HepG2 (cell line): ENCODE measurements around the gene PCCB. TPM values are rescaled to one million over a fixed set of nuclear protein-coding genes. Genes with fewer than 3 reads are reported as not detected.

ENCODE experiments used
- ATAC-seq: fragments of 200-7000 bp; cut with Tn5 transposase; 3 replicates; pipeline ENCODE4 v1.9.1; 2020; ENCODE audit warnings: mild to moderate bottlenecking, moderate library complexity
- BruUV-seq: library from RNA; stranded (reverse); fragments of 400-500 nt; replicated peaks from 2 replicates; lab custom pipeline; 2021; lab: Mats Ljungman, UMichigan
- CTCF ChIA-PET: fragments of 300-600 bp; formaldehyde crosslinking; extraction: SDS; loops from one replicate; lab custom pipeline; 2021; ENCODE audit warnings: low total read pairs, inconsistent platforms, low intra/inter-chr PET ratio; lab: Yijun Ruan, JAX
- POLR2A ChIA-PET: fragments of 350-600 bp; sonication (Branson Sonifier 250); formaldehyde crosslinking; loops from one replicate; lab custom pipeline; 2020; ENCODE audit warnings: antibody characterized with exemption, inconsistent platforms; lab: Yijun Ruan, JAX
- DNase-seq: peaks from one replicate; pipeline ENCODE4 v3.0.0-alpha.2; 2015; ENCODE audit warnings: low spot score
- FAIRE-seq: peaks from 3 replicates; lab custom pipeline; 2011; peaks lifted over from hg19 to GRCh38; lab: Jason Lieb, UNC
- H2AFZ ChIP-seq: one replicate; pipeline ENCODE4 v1.6.1; 2011; ENCODE audit warnings: low read length, inconsistent platforms
- H3K27ac ChIP-seq: fragments of 300-600 bp; 3 replicates; pipeline ENCODE4 v1.8.0; 2011; ENCODE audit warnings: mixed run types, mild to moderate bottlenecking, mixed read lengths, low read length, inconsistent platforms; ENCODE audit not compliant: insufficient read depth; ENCODE audit errors: extremely low read length
- H3K27me3 ChIP-seq, 2 experiments: fragments of 200-600 bp in 1 of 2; 2 replicates in 1 of 2; 3 replicates in 1 of 2; pipeline versions ENCODE4 v1.6.0 to v1.8.0; 2011; ENCODE audit warnings: low read length in 2 of 2, mild to moderate bottlenecking in 2 of 2, moderate library complexity in 2 of 2, inconsistent platforms in 1 of 2; ENCODE audit not compliant: insufficient read depth in 2 of 2, control insufficient read depth in 1 of 2
- H3K36me3 ChIP-seq, 2 experiments: fragments of 200-600 bp in 1 of 2; replicated peaks in 1 of 2; 2 replicates in 1 of 2; 3 replicates in 1 of 2; pipeline versions ENCODE4 v1.5.1 to v1.8.0; 2011; ENCODE audit warnings: low read length in 2 of 2, inconsistent platforms in 1 of 2; ENCODE audit not compliant: insufficient read depth in 2 of 2, control insufficient read depth in 1 of 2
- H3K4me1 ChIP-seq: 2 replicates; pipeline ENCODE4 v1.5.1; 2012; ENCODE audit warnings: low read length, inconsistent platforms; ENCODE audit not compliant: insufficient read depth
- H3K4me2 ChIP-seq: 2 replicates; pipeline ENCODE4 v1.6.0; 2011; ENCODE audit warnings: low read depth, low read length, inconsistent platforms
- H3K4me3 ChIP-seq, 3 experiments: fragments of 200-600 bp in 1 of 3; sonication (generic), shearing (Covaris generic) in 1 of 3; replicated peaks in 1 of 3; 2 replicates each; pipeline ENCODE4 v1.5.1; 2011 to 2016; ENCODE audit warnings: low read length in 3 of 3, inconsistent platforms in 2 of 3, low read depth in 2 of 3, mild to moderate bottlenecking in 2 of 3, control low read depth in 1 of 3, mixed read lengths in 1 of 3; ENCODE audit not compliant: insufficient read depth in 1 of 3
- H3K79me2 ChIP-seq: one replicate; pipeline ENCODE4 v1.6.1; 2011; ENCODE audit warnings: low read length, inconsistent platforms; ENCODE audit not compliant: insufficient read depth
- H3K9ac ChIP-seq: 2 replicates; pipeline ENCODE4 v1.6.0; 2011; ENCODE audit warnings: mild to moderate bottlenecking, low read depth, low read length, inconsistent platforms; ENCODE audit not compliant: insufficient read depth
- H3K9me3 ChIP-seq: 2 replicates; pipeline ENCODE4 v1.5.1; 2012; ENCODE audit warnings: mild to moderate bottlenecking, low read length
- H4K20me1 ChIP-seq: 2 replicates; pipeline ENCODE4 v1.6.0; 2011; ENCODE audit warnings: inconsistent platforms, mild to moderate bottlenecking, low read length, moderate library complexity; ENCODE audit not compliant: insufficient read depth
- ELF3 ChIP-seq: IDR thresholded peaks from 2 replicates; pipeline ENCODE4 v1.6.1; 2016; ENCODE audit warnings: missing genetic modification reagents, missing compliant biosample characterization
- MIXL1 ChIP-seq: IDR thresholded peaks from 2 replicates; pipeline ENCODE4 v1.6.1; 2016
- MNT ChIP-seq: fragments of 450-650 bp; IDR thresholded peaks from 2 replicates; pipeline ENCODE4 v1.6.1; 2016
- NAIF1 ChIP-seq: sonication (generic); formaldehyde crosslinking; IDR thresholded peaks from 2 replicates; pipeline ENCODE4 v1.5.0; 2020; ENCODE audit warnings: mild to moderate bottlenecking, missing genetic modification reagents, borderline replicate concordance
- RCOR2 ChIP-seq: IDR thresholded peaks from 2 replicates; pipeline ENCODE4 v1.6.1; 2016; ENCODE audit warnings: missing biosample characterization, missing genetic modification reagents
- REPIN1 ChIP-seq: sonication (generic); formaldehyde crosslinking; IDR thresholded peaks from 2 replicates; pipeline ENCODE4 v1.8.0; 2022; ENCODE audit warnings: missing genetic modification reagents, low read depth, mild to moderate bottlenecking, borderline replicate concordance
- SETDB1 ChIP-seq: sonication (generic); formaldehyde crosslinking; IDR thresholded peaks from 2 replicates; pipeline ENCODE4 v1.5.1; 2020; ENCODE audit warnings: missing genetic modification reagents, mild to moderate bottlenecking, borderline replicate concordance
- SIN3A ChIP-seq: IDR thresholded peaks from 2 replicates; pipeline ENCODE4 v1.6.1; 2011; ENCODE audit warnings: low read depth, mild to moderate bottlenecking, control low read depth, low read length, borderline replicate concordance
- ZBTB7B ChIP-seq: sonication (generic); formaldehyde crosslinking; IDR thresholded peaks from 2 replicates; pipeline ENCODE4 v1.4.0; 2020; ENCODE audit warnings: missing genetic modification reagents
- ZMAT3 ChIP-seq: sonication (generic); formaldehyde crosslinking; conservative IDR thresholded peaks from 2 replicates; pipeline ENCODE4 v1.7.0; 2021; ENCODE audit warnings: missing genetic modification reagents
- ZNF121 ChIP-seq: sonication (generic); formaldehyde crosslinking; IDR thresholded peaks from 2 replicates; pipeline ENCODE4 v1.5.0; 2020; ENCODE audit warnings: mild to moderate bottlenecking, missing genetic modification reagents
- ZNF430 ChIP-seq: sonication (generic); formaldehyde crosslinking; IDR thresholded peaks from 2 replicates; pipeline ENCODE4 v1.9.0; 2021; ENCODE audit warnings: mild to moderate bottlenecking, missing genetic modification reagents
- ZNF577 ChIP-seq: sonication (generic); formaldehyde crosslinking; IDR thresholded peaks from 2 replicates; pipeline ENCODE4 v1.4.0; 2020; ENCODE audit warnings: mild to moderate bottlenecking, low read depth, missing genetic modification reagents, borderline replicate concordance
- in situ Hi-C: cut with HindIII; loops from 2 replicates; pipeline ENCODE4 v1.10.0; 2017; ENCODE audit warnings: low pct_unique_long_range_greater_than_20kb; ENCODE audit not compliant: extremely low pct_ligation_motif_present
- intact Hi-C: fragments of 100-400 bp; cut with micrococcal nuclease; formaldehyde crosslinking; loops from one replicate; pipeline ENCODE4 v1.10.0; 2022; ENCODE audit not compliant: unreplicated experiment
- polyA plus RNA-seq, 8 experiments: library from polyadenylated mRNA; depleted of rRNA in 3 of 8; stranded (reverse) in 7 of 8; unstranded in 1 of 8; fragments of >200 nt; fragmentation: Illumina TruSeq in 4 of 8; extraction: Trizol in 4 of 8; gene quantifications; 2 replicates each; pipeline versions ENCODE4 v1.2.1 to v1.2.3, GENCODE V29; 2011 to 2016; ENCODE audit warnings: low read depth in 4 of 8, missing spikeins in 1 of 8, mixed read lengths in 1 of 8; ENCODE audit not compliant: insufficient read depth in 1 of 8
- total RNA-seq, 5 experiments: library from RNA; depleted of rRNA; stranded (reverse); fragments of >200 nt; fragmentation: Illumina TruSeq; extraction: Trizol; gene quantifications; 2 replicates each; pipeline ENCODE4 v1.2.3, GENCODE V29; 2016; ENCODE audit warnings: low read depth in 1 of 5
- TF ChIP-seq, protein P1 (sequence below): sonication (generic); formaldehyde crosslinking; IDR thresholded peaks from 2 replicates; pipeline ENCODE4 v1.9.0; 2021; ENCODE audit warnings: missing genetic modification reagents, mild to moderate bottlenecking, borderline replicate concordance
- TF ChIP-seq, protein P2 (sequence below): sonication (generic); formaldehyde crosslinking; conservative IDR thresholded peaks from 2 replicates; pipeline ENCODE4 v1.4.0; 2020; ENCODE audit warnings: mild to moderate bottlenecking, missing genetic modification reagents, moderate library complexity

PCCB gene
- total and polyA plus RNA-seq, 2 of the 13 experiments (the other 11 are each of a cell fraction or from before 2014, with no cell fraction given) = 84.1 to 88.7 TPM

DNA sequence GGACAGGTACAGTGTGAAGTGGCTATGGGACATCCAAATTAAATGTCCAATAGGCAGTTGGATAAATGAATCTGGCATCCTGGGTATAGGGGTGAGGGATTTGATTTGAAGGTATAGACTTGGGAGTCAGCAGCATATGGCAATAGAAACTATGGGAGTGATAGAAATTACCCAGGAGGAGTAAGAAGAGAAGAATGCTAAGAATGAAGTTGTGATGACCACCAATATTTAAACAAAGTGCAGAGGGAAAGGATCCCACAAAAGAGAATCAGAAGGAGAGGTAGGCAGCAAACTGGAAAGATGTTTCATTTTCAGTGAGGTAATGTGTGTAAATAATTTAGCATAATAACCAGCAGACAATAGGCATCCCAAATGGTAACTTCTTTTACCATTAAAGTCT, 40.2 kb upstream of the PCCB start:
- CTCF ChIA-PET = no interaction called here
- POLR2A ChIA-PET = interaction anchor here (1.4 kb wide), 1 partner anchor 14 kb away, joined by 4 read pairs; the partner anchor contains the start of gene MSL2
- TF ChIP-seq, protein P1, sequence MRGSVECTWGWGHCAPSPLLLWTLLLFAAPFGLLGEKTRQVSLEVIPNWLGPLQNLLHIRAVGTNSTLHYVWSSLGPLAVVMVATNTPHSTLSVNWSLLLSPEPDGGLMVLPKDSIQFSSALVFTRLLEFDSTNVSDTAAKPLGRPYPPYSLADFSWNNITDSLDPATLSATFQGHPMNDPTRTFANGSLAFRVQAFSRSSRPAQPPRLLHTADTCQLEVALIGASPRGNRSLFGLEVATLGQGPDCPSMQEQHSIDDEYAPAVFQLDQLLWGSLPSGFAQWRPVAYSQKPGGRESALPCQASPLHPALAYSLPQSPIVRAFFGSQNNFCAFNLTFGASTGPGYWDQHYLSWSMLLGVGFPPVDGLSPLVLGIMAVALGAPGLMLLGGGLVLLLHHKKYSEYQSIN (CRISPR knock-in tag) = no peak
- TF ChIP-seq ZMAT3 (CRISPR knock-in tag) (no peak), MIXL1 (CRISPR knock-in tag) (no peak), NAIF1 (CRISPR knock-in tag) (no peak), REPIN1 (CRISPR knock-in tag) (no peak), SETDB1 (no peak), ZNF430 (no peak), ELF3 (no peak), MNT (no peak), ZNF121 (no peak), SIN3A (no peak), RCOR2 (no peak), ZNF577 (no peak), ZBTB7B (CRISPR knock-in tag) (no peak)
- TF ChIP-seq, protein P2, sequence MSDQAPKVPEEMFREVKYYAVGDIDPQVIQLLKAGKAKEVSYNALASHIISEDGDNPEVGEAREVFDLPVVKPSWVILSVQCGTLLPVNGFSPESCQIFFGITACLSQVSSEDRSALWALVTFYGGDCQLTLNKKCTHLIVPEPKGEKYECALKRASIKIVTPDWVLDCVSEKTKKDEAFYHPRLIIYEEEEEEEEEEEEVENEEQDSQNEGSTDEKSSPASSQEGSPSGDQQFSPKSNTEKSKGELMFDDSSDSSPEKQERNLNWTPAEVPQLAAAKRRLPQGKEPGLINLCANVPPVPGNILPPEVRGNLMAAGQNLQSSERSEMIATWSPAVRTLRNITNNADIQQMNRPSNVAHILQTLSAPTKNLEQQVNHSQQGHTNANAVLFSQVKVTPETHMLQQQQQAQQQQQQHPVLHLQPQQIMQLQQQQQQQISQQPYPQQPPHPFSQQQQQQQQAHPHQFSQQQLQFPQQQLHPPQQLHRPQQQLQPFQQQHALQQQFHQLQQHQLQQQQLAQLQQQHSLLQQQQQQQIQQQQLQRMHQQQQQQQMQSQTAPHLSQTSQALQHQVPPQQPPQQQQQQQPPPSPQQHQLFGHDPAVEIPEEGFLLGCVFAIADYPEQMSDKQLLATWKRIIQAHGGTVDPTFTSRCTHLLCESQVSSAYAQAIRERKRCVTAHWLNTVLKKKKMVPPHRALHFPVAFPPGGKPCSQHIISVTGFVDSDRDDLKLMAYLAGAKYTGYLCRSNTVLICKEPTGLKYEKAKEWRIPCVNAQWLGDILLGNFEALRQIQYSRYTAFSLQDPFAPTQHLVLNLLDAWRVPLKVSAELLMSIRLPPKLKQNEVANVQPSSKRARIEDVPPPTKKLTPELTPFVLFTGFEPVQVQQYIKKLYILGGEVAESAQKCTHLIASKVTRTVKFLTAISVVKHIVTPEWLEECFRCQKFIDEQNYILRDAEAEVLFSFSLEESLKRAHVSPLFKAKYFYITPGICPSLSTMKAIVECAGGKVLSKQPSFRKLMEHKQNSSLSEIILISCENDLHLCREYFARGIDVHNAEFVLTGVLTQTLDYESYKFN = no peak
- H3K9ac ChIP-seq = no peak overlapping the region
- FAIRE-seq (no peak), ATAC-seq (no peak), DNase-seq (no peak)
- no peak overlapping the region for H3K4me2 ChIP-seq
- in situ Hi-C loops = no loop called here
- no peak overlapping the region for H3K4me3 ChIP-seq
- no TSS peak for BruUV-seq
- no peaks in the 10 kb centered on the region for H3K36me3 ChIP-seq
- peaks cover 29% of the 10 kb centered on the region for H3K4me1 ChIP-seq
- H2AFZ ChIP-seq = no peak overlapping the region
- H3K79me2 ChIP-seq = no peaks in the 10 kb centered on the region
- intact Hi-C loops = no loop called here
- no peak overlapping the region for H3K27ac ChIP-seq
- H4K20me1 ChIP-seq = no peaks in the 10 kb centered on the region
- no peaks in the 10 kb centered on the region for H3K9me3 ChIP-seq
- no peaks in the 10 kb centered on the region for H3K27me3 ChIP-seq
